GM12878 (cell line): Measurements from ENCODE around the gene LSP1. TPM values are rescaled to one million over a fixed set of nuclear protein-coding genes. Genes with fewer than 3 reads are reported as not detected.

Experiments
- ATAC-seq: fragments of 200-7000 bp; cut with Tn5 transposase; 3 replicates; pipeline ENCODE4 v1.9.1; 2020; ENCODE audit warnings: mild to moderate bottlenecking, moderate library complexity
- BruUV-seq: library from RNA; stranded (reverse); fragments of 400-500 nt; replicated peaks from 2 replicates; lab custom pipeline; 2021; lab: Mats Ljungman, UMichigan
- CTCF ChIA-PET: fragments of 300-600 bp; sonication (Branson Sonifier 250); formaldehyde crosslinking; extraction: SDS; loops from one replicate; lab custom pipeline; 2021; ENCODE audit warnings: inconsistent platforms; lab: Yijun Ruan, JAX
- POLR2A ChIA-PET: fragments of 350-600 bp; formaldehyde crosslinking; extraction: SDS; loops from one replicate; lab custom pipeline; 2021; ENCODE audit warnings: inconsistent platforms; lab: Charles Lee
- RAD21 ChIA-PET: fragments of 300-600 bp; sonication (Branson Sonifier 250); formaldehyde crosslinking; loops from one replicate; lab custom pipeline; 2023; ENCODE audit warnings: antibody characterized with exemption; ENCODE audit not compliant: unreplicated experiment; lab: Charles Lee
- SMC1A ChIA-PET: fragments of 300-600 bp; sonication (Branson Sonifier 250); formaldehyde crosslinking; loops from one replicate; lab custom pipeline; 2023; ENCODE audit not compliant: unreplicated experiment, uncharacterized antibody; lab: Charles Lee
- DNase-seq: peaks from one replicate; pipeline ENCODE4 v3.0.0-alpha.2; 2011; ENCODE audit warnings: low read depth, low spot score
- FAIRE-seq: peaks from 3 replicates; lab custom pipeline; 2011; peaks lifted over from hg19 to GRCh38; lab: Jason Lieb, UNC
- H2AFZ ChIP-seq: 2 replicates; pipeline ENCODE4 v1.6.0; 2011; ENCODE audit warnings: low read depth, low read length, control low read depth; ENCODE audit not compliant: control insufficient read depth
- H3K27ac ChIP-seq: 2 replicates; pipeline ENCODE4 v1.5.1; 2011; ENCODE audit warnings: control low read depth; ENCODE audit not compliant: control insufficient read depth, insufficient read depth
- H3K27me3 ChIP-seq, 2 experiments: replicated peaks in 1 of 2; 2 replicates each; pipeline versions ENCODE4 v1.6.0 to v1.6.1; 2011; ENCODE audit warnings: low read length in 1 of 2; ENCODE audit not compliant: control insufficient read depth in 2 of 2, insufficient read depth in 2 of 2
- H3K36me3 ChIP-seq, 2 experiments: 2 replicates each; pipeline ENCODE4 v1.5.1; 2011; ENCODE audit warnings: low read length in 1 of 2; ENCODE audit not compliant: control insufficient read depth in 2 of 2, insufficient read depth in 2 of 2
- H3K4me1 ChIP-seq: 2 replicates; pipeline ENCODE4 v1.6.1; 2011; ENCODE audit warnings: mild to moderate bottlenecking, low read length, moderate library complexity, mixed read lengths; ENCODE audit not compliant: control insufficient read depth, insufficient read depth
- H3K4me2 ChIP-seq: 2 replicates; pipeline ENCODE4 v1.6.0; 2011; ENCODE audit warnings: control low read depth; ENCODE audit not compliant: control insufficient read depth, insufficient read depth
- H3K4me3 ChIP-seq: fragments of 200-600 bp; sonication (generic); 2 replicates; pipeline ENCODE4 v1.5.1; 2016
- H3K79me2 ChIP-seq: 2 replicates; pipeline ENCODE4 v1.6.0; 2011; ENCODE audit warnings: low read length; ENCODE audit not compliant: control insufficient read depth, insufficient read depth
- H3K9ac ChIP-seq: 2 replicates; pipeline ENCODE4 v1.8.0; 2011; ENCODE audit warnings: low read length, control low read depth, mixed read lengths; ENCODE audit not compliant: control insufficient read depth, insufficient read depth
- H3K9me3 ChIP-seq: replicated peaks from 3 replicates; pipeline ENCODE4 v1.5.1; 2011; ENCODE audit warnings: mild to moderate bottlenecking, low read length; ENCODE audit not compliant: control insufficient read depth, insufficient read depth
- H4K20me1 ChIP-seq: 2 replicates; pipeline ENCODE4 v1.6.0; 2011; ENCODE audit not compliant: control insufficient read depth, insufficient read depth
- NR2C1 ChIP-seq: fragments of 450-650 bp; IDR thresholded peaks from 2 replicates; pipeline ENCODE4 v1.6.1; 2017; ENCODE audit warnings: antibody characterized with exemption, mild to moderate bottlenecking, moderate library complexity
- WGBS: methylation state at CpG from one replicate; pipeline ENCODE4 v1.1.6; 2016; ENCODE audit warnings: low lambda C conversion rate; ENCODE audit not compliant: insufficient replicate concordance, insufficient coverage; ENCODE audit errors: missing lambda C conversion rate; 5-methylcytosine and 5-hydroxymethylcytosine counted together
- in situ Hi-C: fragments of 300-500 bp; cut with MboI; formaldehyde crosslinking; loops from 9 replicates; pipeline ENCODE4 v1.14.3; 2018; ENCODE audit warnings: mixed read lengths
- intact Hi-C: fragments of 100-400 bp; cut with micrococcal nuclease; formaldehyde crosslinking; loops from one replicate; pipeline ENCODE4 v1.14.2; 2022; ENCODE audit not compliant: unreplicated experiment
- polyA plus RNA-seq, 11 experiments: library from polyadenylated mRNA; depleted of rRNA in 4 of 11; unstranded in 6 of 11; stranded (reverse) in 5 of 11; fragments of >200 nt; fragmentation: Nextera tagmentation in 4 of 11; fragmentation: Illumina TruSeq in 1 of 11; extraction: Ambion mirVana in 4 of 11; extraction: Trizol in 1 of 11; gene quantifications; 1 replicate in 1 of 11; 2 replicates in 10 of 11; pipeline versions ENCODE4 v1.2.1 to v1.2.3, GENCODE V29; 2011 to 2016; ENCODE audit warnings: inconsistent platforms in 2 of 11, missing spikeins in 2 of 11, low read depth in 1 of 11
- total RNA-seq, 4 experiments: library from RNA; depleted of rRNA in 3 of 4; stranded (reverse); fragments of >200 nt in 3 of 4; fragmentation: Illumina TruSeq in 1 of 4; extraction: Trizol in 1 of 4; gene quantifications; 2 replicates each; pipeline versions ENCODE4 v1.2.1 to v1.2.3, GENCODE V29; 2013 to 2021
- TF ChIP-seq, protein P1 (sequence below): fragments of 450-650 bp; IDR thresholded peaks from 2 replicates; pipeline ENCODE4 v1.6.1; 2016; ENCODE audit warnings: mild to moderate bottlenecking, moderate library complexity, borderline replicate concordance
- TF ChIP-seq, protein P2 (sequence below): IDR thresholded peaks from 2 replicates; pipeline ENCODE4 v1.6.1; 2011; ENCODE audit warnings: borderline replicate concordance, low read depth, mild to moderate bottlenecking, moderate library complexity, mixed read lengths, low read length; ENCODE audit not compliant: insufficient read depth; ENCODE audit errors: extremely low read length
- TF ChIP-seq, protein P3 (sequence below): fragments of 450-650 bp; formaldehyde crosslinking; IDR thresholded peaks from 2 replicates; pipeline ENCODE4 v1.5.0; 2022; ENCODE audit warnings: mild to moderate bottlenecking, missing genetic modification characterization
- TF ChIP-seq, protein P4 (sequence below): IDR thresholded peaks from 2 replicates; pipeline ENCODE4 v1.6.1; 2012; ENCODE audit warnings: low read length, inconsistent platforms

LSP1 gene
- total and polyA plus RNA-seq, 10 of the 15 experiments (the other 5 are each of a cell fraction or from before 2014, with no cell fraction given): 19.2 to 488 (median 369) TPM

DNA sequence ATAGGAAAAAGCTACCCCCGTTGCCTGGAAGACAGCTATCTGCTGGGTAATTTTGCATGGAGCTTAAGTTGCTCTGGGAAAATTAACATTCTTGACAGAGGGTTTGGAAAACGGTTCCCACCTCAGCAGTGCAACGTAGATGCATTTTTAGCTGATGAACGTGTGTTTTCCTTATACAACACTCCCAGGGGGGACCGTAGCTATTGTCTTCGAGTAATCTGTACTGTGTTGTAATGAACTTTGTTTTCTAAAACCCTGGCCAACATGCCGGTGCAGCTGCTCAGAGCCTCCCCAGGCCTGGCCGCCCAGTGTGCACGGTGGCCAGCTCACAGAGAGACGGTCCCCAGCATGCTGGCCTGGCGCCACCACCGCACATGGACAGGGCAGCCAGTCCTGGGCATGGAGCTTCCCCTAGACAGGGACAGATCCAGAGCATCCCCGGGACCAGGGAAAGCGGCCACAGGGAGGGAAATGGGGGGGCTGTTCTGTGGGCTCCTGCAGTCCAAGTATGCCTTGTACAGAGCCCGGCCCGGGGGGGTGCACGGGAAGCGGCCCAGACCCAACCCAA is 68.8 kb downstream of the LSP1 start:
- CTCF ChIA-PET: interaction anchor here (0.6 to 2.0 kb wide), 7 partner anchors 9 to 269 kb away, joined by 3 to 9 read pairs (median 4); no protein-coding TSS in a partner anchor
- Histone ChIP-seq H3K4me1 (no peaks in the 10 kb centered on the region), H3K4me2 (no peak overlapping the region), H3K27me3 (no peaks in the 10 kb centered on the region; a peak in 1 of 4 replicates), H3K27ac (no peak overlapping the region), H3K79me2 (no peaks in the 10 kb centered on the region), H3K36me3 (no peaks in the 10 kb centered on the region), H2AFZ (no peak overlapping the region), H3K4me3 (no peak overlapping the region), H3K9ac (no peak overlapping the region), H4K20me1 (no peaks in the 10 kb centered on the region), H3K9me3 (no peaks in the 10 kb centered on the region)
- in situ Hi-C loops: no loop called here
- FAIRE-seq: no peak
- RAD21 ChIA-PET: interaction anchor here (0.9 to 1.1 kb wide), 2 partner anchors 89 to 228 kb away, joined by 3 read pairs; no protein-coding TSS in a partner anchor
- POLR2A ChIA-PET: no interaction called here
- BruUV-seq: no TSS peak
- TF ChIP-seq, protein P1, sequence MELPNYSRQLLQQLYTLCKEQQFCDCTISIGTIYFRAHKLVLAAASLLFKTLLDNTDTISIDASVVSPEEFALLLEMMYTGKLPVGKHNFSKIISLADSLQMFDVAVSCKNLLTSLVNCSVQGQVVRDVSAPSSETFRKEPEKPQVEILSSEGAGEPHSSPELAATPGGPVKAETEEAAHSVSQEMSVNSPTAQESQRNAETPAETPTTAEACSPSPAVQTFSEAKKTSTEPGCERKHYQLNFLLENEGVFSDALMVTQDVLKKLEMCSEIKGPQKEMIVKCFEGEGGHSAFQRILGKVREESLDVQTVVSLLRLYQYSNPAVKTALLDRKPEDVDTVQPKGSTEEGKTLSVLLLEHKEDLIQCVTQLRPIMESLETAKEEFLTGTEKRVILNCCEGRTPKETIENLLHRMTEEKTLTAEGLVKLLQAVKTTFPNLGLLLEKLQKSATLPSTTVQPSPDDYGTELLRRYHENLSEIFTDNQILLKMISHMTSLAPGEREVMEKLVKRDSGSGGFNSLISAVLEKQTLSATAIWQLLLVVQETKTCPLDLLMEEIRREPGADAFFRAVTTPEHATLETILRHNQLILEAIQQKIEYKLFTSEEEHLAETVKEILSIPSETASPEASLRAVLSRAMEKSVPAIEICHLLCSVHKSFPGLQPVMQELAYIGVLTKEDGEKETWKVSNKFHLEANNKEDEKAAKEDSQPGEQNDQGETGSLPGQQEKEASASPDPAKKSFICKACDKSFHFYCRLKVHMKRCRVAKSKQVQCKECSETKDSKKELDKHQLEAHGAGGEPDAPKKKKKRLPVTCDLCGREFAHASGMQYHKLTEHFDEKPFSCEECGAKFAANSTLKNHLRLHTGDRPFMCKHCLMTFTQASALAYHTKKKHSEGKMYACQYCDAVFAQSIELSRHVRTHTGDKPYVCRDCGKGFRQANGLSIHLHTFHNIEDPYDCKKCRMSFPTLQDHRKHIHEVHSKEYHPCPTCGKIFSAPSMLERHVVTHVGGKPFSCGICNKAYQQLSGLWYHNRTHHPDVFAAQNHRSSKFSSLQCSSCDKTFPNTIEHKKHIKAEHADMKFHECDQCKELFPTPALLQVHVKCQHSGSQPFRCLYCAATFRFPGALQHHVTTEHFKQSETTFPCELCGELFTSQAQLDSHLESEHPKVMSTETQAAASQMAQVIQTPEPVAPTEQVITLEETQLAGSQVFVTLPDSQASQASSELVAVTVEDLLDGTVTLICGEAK: no peak
- TF ChIP-seq, protein P2, sequence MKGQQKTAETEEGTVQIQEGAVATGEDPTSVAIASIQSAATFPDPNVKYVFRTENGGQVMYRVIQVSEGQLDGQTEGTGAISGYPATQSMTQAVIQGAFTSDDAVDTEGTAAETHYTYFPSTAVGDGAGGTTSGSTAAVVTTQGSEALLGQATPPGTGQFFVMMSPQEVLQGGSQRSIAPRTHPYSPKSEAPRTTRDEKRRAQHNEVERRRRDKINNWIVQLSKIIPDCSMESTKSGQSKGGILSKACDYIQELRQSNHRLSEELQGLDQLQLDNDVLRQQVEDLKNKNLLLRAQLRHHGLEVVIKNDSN: no peak
- TF ChIP-seq, protein P3, sequence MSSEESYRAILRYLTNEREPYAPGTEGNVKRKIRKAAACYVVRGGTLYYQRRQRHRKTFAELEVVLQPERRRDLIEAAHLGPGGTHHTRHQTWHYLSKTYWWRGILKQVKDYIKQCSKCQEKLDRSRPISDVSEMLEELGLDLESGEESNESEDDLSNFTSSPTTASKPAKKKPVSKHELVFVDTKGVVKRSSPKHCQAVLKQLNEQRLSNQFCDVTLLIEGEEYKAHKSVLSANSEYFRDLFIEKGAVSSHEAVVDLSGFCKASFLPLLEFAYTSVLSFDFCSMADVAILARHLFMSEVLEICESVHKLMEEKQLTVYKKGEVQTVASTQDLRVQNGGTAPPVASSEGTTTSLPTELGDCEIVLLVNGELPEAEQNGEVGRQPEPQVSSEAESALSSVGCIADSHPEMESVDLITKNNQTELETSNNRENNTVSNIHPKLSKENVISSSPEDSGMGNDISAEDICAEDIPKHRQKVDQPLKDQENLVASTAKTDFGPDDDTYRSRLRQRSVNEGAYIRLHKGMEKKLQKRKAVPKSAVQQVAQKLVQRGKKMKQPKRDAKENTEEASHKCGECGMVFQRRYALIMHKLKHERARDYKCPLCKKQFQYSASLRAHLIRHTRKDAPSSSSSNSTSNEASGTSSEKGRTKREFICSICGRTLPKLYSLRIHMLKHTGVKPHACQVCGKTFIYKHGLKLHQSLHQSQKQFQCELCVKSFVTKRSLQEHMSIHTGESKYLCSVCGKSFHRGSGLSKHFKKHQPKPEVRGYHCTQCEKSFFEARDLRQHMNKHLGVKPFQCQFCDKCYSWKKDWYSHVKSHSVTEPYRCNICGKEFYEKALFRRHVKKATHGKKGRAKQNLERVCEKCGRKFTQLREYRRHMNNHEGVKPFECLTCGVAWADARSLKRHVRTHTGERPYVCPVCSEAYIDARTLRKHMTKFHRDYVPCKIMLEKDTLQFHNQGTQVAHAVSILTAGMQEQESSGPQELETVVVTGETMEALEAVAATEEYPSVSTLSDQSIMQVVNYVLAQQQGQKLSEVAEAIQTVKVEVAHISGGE: no peak
- TF ChIP-seq, protein P4, sequence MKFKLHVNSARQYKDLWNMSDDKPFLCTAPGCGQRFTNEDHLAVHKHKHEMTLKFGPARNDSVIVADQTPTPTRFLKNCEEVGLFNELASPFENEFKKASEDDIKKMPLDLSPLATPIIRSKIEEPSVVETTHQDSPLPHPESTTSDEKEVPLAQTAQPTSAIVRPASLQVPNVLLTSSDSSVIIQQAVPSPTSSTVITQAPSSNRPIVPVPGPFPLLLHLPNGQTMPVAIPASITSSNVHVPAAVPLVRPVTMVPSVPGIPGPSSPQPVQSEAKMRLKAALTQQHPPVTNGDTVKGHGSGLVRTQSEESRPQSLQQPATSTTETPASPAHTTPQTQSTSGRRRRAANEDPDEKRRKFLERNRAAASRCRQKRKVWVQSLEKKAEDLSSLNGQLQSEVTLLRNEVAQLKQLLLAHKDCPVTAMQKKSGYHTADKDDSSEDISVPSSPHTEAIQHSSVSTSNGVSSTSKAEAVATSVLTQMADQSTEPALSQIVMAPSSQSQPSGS: no peak
- TF ChIP-seq NR2C1: no peak
- SMC1A ChIA-PET: interaction anchor here (1.0 kb wide), 1 partner anchor 89 kb away, joined by 3 read pairs; no protein-coding TSS in a partner anchor
- WGBS: 47% methylated on average over 18 of the region's 18 CpGs
- ATAC-seq: no peak
- DNase-seq: no peak
- intact Hi-C loops: no loop called here
